Measurements from ENCODE around the gene DPF1.
A peak's percentile ranks its signal among the peaks of the same experiment; 100 is the strongest.

The DPF1 gene

GRCh38 chr19:38163419-38164290 is 60.4 kb downstream of the DPF1 start:
- DNase-seq (ENCODE audit: low spot score): no peak

GRCh38 chr19:38162632-38163031 is 61.4 kb downstream of the DPF1 start:
- DNase-seq (ENCODE audit: low spot score): no peak

- DNase-seq (ENCODE audit: low spot score): peak; percentile 87
These were observed 61.9 kb downstream of the DPF1 start for GRCh38 chr19:38162094-38162493.

Measured in kidney tubule cell (primary cell).